ENCODE measurements around the gene TRMT44.
"Not testable (repeated sequence)": the region's sequence is repeated elsewhere in the genome, so short reads cannot be mapped to it uniquely, and the experiment has no call there.

The TRMT44 gene

GRCh38 chr4:8500966-8501365 is 60.4 kb downstream of the TRMT44 start:
- DNase-seq, result no peak

GRCh38 chr4:8501781-8502180 is 61.2 kb downstream of the TRMT44 start:
- DNase-seq, result no peak

DNA sequence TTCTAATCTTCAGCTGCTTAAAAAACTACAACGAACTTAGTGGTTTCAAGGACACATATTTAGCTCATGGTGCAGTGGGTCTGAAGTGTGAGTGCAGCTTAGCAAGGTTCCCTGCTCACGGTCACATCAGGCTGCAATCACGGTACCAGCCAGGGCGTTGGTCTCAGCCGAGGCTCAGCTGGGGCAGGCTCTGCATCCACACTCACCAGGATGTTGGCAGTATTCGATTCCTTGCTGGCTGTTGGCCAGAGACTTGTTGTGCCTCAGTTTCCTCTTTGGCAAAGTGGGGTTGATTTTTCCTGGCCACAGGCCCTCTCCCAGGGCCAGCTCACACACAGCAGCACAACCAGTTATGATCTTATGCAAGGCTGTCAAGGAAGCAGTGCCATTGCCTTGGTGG is 61.8 kb downstream of the TRMT44 start:
- no peak for DNase-seq

GRCh38 chr4:8502836-8503585 is 62.4 kb downstream of the TRMT44 start:
- DNase-seq, result no peak

GRCh38 chr4:8503801-8504200 is 63.2 kb downstream of the TRMT44 start:
- no peak for DNase-seq

DNA sequence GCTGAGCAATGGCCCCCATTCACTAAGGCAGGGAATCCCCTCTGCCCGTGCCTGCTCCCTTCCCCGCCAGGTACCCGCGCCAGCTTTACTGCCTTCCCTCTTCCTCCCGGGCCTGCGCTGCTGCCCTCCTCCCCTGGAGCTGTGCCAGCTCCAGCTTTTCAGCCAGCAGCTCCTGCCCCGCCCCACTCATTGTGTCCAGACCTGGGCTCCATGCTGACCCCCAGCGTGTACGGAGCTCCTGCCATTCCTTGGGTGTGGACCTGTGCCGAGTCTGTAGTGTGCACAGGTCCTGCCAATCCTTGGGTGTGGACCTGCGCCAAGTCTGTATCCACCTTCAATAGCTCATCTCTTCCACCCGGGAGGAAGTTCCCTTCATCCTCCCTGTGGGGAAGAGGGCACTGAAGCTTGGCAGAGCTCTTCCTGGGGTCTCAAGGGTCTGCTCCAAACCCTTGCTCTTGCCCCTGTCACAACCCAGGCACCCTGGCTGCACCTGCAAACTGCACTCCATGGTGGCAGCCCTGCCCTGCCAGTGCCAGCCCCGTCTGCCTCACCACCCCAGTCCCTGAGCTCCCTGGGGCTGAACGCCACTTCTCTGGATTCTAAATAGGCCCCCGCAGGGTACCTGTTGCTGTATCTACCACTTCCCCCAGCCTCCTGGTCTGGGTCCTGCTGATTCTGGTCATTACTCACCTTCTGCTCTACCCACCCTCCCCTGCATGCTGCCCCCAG is 63.9 kb downstream of the TRMT44 start:
- no peak for DNase-seq

GRCh38 chr4:8505229-8505628 is 64.7 kb downstream of the TRMT44 start:
- no peak for DNase-seq

GRCh38 chr4:8506006-8506372 is 65.4 kb downstream of the TRMT44 start:
- DNase-seq, result no peak

- no peak for DNase-seq
Observed at GRCh38 chr4:8506373-8507195, 66.0 kb downstream of the TRMT44 start.

DNA sequence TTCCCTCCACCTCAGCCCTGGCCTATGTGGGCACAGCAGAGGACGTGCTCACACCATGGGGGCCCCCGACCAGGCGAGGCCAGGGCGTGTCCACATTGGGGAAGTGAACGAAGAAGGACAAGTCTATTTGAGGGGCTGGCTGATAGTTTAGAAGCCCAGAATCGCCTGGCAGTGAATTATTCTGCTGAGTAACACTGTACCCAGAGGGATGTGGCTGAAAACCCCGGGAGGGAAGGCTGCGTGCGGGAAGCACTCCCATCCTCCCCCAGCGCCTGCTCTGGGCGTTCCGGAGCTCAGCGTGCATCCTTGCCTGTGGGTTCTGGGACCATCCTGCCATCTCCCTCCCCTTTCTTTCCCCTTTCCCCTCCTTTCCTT is 66.6 kb downstream of the TRMT44 start:
- DNase-seq, result no peak

GRCh38 chr4:8507624-8508023 is 67.0 kb downstream of the TRMT44 start:
- no peak for DNase-seq

DNA sequence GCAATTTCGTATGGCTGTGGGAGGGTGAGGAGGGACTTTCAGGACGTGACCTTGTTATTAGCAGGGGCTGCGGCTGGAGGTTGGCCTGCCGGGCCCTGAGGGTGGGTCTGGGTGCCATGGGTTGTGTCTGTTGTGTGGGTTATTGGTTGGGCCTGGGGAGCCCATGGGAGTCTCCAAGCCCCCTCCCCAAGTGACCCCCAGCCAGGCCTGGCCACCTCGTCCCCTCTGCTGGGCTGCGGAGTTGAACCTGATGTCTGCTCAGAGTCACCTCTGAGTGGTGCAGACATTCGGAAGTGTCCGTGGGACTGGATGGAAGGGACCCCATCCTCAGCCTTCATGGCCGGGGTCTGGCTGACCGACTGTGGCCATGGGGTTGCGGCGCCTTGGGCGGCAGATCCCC is 67.7 kb downstream of the TRMT44 start:
- no peak for DNase-seq

DNA sequence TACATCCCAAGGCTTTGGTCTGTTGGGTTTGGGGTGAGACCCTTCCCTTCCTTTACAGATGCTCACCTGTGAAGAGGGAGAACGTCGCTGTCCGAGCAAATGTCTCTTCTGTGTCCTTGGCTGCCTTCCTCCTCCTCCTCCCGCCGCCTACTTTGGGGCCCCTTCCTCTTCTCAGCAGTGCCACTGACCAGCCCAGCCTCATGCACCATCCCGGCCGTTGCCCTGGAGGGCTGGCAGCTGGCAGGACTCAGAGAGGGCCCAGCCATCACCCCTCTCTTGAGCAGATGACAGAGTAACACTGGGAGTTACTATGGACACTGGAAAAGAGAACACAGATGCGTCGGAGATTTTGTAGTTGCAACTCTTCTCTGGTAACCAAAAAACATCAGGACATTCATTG is 68.2 kb downstream of the TRMT44 start:
- DNase-seq, result no peak

DNA sequence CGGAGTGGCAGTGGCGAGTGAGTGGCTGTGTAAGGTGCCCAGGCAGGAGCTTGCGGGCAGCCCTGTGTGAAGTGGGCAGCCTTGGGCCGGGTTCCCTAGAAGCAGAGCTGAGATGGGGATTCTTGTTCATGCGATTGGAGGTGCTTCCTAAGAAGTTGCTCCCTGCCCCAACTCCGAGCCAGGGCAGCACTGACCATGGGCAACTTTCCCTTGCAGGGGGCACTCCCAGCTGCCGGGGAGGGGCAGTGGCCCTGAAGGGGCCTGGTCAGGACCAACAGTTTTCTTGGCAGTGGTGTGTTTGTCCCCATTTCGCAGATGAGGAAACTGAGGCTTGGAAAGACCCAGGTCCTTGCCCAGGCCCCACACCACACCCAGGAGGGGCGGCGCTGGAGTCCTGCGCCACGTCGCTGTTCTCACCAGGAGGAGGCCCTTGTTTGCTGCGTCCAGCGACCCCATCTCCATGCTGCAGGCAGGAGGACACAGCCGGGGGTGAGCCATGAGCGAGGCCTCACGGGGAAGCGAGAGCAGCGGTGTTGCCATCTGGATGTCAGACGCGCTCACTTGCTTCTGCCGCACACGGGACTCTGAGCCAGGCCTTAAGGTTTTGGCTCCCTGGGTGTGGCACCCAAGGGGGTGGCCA is 68.9 kb downstream of the TRMT44 start:
- no peak for DNase-seq

GRCh38 chr4:8510191-8510590 is 69.6 kb downstream of the TRMT44 start:
- no peak for DNase-seq

DNA sequence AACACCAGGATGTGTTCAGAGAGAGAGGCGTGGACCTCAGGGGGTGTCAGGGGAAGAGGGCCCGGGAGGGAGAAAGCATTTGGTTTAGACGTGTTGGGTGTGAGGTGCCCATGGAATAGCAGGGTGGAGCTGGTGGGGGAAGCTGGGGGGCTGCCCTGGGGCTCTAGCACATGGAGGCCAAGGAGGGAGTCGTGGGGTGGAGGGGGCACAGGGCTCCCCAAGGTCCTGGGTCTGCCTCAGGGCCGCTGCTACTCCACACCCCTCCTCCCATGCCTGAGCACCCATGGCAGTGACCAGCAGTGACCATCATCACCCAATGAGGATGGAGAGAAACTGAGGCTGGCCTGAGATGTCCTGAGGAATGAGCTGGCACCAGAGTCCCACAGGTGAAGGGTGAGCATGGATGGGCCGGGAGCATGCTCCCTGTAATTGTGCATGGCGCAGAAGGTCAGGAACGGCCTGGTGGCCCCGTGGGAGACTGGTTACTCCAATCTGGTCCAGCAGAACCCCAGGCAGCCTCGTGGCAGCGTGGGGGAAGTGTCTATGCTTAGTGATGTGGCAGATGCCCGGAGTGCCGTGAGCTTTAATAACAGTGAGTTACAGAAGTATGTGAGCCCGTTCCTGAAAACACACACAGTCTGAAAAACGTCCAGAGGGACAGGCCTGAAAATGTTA is 70.2 kb downstream of the TRMT44 start:
- no peak for DNase-seq

GRCh38 chr4:8512510-8512909 is 71.9 kb downstream of the TRMT44 start:
- DNase-seq, result no peak

GRCh38 chr4:8513080-8513479 is 72.5 kb downstream of the TRMT44 start:
- not testable (repeated sequence) for DNase-seq

- no peak for DNase-seq
Observed at GRCh38 chr4:8513931-8514330, 73.4 kb downstream of the TRMT44 start.

- DNase-seq, result no peak
Observed at GRCh38 chr4:8514391-8514790, 73.8 kb downstream of the TRMT44 start.

DNA sequence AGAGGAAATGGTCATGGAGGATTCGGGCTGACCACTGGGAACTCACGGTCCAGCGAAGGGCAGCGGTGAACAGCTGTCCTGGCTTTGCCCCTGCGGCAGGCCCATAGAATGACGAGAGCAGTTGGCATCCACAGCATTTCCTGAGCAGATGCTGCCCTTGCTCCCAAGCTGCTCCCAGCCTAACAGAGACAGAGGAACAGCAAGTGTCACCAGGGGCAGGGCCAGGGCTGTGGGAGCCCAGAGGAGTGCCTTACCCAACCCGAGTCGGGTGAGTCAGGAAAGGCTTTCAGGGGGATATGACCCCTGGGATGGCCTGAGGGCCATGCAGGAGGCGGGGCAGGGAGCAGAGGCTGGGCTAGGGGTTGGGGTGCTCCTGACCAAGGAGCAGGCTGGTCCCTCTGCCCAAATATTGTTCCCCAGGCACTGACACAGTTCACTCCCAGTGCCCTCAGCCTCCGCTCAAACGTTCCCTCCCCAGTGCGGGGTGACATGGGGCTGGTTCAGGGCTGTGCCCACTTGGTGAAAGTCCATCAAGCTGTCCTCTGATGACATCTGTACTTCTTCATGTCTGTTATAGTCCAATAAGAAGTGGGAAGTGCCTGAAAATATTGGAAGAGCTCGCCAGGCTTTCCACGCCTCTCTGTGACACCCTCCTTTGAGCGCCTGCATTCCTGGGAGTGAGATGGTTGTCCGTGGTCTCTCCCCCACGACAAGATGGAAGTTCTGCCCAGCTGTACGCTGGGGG is 74.9 kb downstream of the TRMT44 start:
- DNase-seq, result no peak

DNA sequence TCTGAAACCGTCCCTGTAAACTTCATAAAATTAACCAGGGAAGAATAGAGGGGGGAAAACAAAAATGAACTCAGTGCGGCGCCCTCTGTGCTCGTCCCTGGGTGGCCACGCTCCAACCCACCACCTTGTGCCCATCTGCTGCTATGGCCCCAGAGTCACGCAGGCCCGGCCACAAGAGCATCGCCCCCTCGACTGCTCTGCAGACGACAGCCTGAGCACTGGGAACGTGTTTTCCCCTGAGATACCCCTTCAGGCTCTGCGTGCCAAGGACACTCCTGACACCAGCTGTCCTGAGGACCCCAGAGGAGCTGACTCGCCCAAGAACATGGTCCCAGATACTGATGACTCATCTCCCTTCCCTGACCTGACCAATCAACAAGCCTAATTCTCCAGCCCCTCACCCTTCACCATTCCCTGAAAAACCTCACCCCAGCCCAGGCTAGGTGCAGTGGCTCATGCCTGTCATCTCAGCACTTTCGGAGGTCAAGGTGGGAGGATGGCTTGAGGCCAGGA is 75.5 kb downstream of the TRMT44 start:
- no peak for DNase-seq
